HL-60 (cell line): Measurements from ENCODE around the gene BPIFB2.

Source experiments
- DNase-seq, 2 experiments: peaks; one replicate each; pipeline ENCODE4 v3.0.0-alpha.2; 2010 to 2020; ENCODE audit warnings: low read depth in 1 of 2, low spot score in 1 of 2
- H3K27ac ChIP-seq: fragments of 250-450 bp; sonication (Bioruptor Pico); replicated peaks from 2 replicates; pipeline ENCODE4 v1.5.1; 2020; ENCODE audit warnings: mild to moderate bottlenecking, moderate library complexity
- H3K27me3 ChIP-seq: fragments of 250-450 bp; sonication (Bioruptor Pico); 2 replicates; pipeline ENCODE4 v1.5.1; 2021; ENCODE audit warnings: mild to moderate bottlenecking, moderate library complexity; ENCODE audit not compliant: insufficient read depth, poor library complexity, severe bottlenecking
- H3K4me3 ChIP-seq: replicated peaks from 2 replicates; pipeline ENCODE4 v1.5.1; 2011; ENCODE audit warnings: mild to moderate bottlenecking, control low read depth, low read length; ENCODE audit not compliant: insufficient read depth
- GABPA ChIP-seq: IDR thresholded peaks from 2 replicates; pipeline ENCODE4 v1.6.1; 2012; ENCODE audit warnings: low read depth
- POLR2AphosphoS5 ChIP-seq: IDR thresholded peaks from 2 replicates; pipeline ENCODE4 v1.6.1; 2012; ENCODE audit warnings: low read depth
- SPI1 ChIP-seq: IDR thresholded peaks from 2 replicates; pipeline ENCODE4 v1.6.1; 2012; ENCODE audit warnings: low read depth, mild to moderate bottlenecking, borderline replicate concordance
- TF ChIP-seq, protein P1 (sequence below): IDR thresholded peaks from 2 replicates; pipeline ENCODE4 v1.6.1; 2012; ENCODE audit warnings: low read depth; ENCODE audit not compliant: insufficient replicate concordance
- TF ChIP-seq, protein P2 (sequence below): IDR thresholded peaks from one replicate; pipeline ENCODE4 v1.5.1; 2011; ENCODE audit warnings: low read length, control low read depth, inconsistent platforms; ENCODE audit not compliant: insufficient read depth

The BPIFB2 gene

DNA sequence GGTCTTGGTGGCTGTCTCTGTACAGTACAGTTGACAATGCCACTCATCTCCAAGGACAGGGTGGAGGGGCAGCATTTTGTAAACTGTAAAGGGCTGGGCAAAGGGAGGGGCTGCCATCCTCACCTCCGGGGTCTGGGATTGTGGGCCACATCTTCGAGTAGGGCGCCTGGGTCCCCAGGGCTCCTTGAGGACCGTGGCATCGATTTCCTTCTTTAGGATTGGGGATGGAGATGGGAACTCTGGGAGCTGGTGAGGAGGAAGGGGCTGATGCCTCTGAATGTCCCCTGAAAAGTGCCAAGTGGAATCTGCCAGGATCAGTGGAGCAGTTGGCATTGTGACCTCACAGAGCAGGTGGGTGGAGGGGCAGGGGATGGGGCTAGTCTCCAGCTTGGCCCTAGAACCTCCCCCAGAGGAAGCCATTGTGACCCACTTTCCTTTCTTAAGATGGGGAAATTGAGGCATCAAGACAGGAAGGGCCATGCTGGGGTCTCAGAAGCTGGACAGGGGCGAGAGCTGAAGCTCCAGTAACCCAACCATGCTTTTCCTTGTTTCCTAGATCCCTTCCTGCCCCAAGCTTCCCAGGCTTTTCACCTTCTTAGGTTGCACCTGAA, 3.3 kb upstream of the BPIFB2 start, which contains the start of gene SUN5:
TSS of gene SUN5 (minus strand) at position 293 of the 611 bp plus-strand sequence. CDS start at position 200, 93 bp downstream.
- Histone ChIP-seq H3K27ac (no peak within 1 kb of the TSS), H3K4me3 (no peak within 1 kb of the TSS), H3K27me3 (no peaks in the 10 kb centered on the region)
- no peak for DNase-seq
- TF ChIP-seq POLR2AphosphoS5 (no peak), SPI1 (no peak), GABPA (no peak)
- TF ChIP-seq, protein P1, sequence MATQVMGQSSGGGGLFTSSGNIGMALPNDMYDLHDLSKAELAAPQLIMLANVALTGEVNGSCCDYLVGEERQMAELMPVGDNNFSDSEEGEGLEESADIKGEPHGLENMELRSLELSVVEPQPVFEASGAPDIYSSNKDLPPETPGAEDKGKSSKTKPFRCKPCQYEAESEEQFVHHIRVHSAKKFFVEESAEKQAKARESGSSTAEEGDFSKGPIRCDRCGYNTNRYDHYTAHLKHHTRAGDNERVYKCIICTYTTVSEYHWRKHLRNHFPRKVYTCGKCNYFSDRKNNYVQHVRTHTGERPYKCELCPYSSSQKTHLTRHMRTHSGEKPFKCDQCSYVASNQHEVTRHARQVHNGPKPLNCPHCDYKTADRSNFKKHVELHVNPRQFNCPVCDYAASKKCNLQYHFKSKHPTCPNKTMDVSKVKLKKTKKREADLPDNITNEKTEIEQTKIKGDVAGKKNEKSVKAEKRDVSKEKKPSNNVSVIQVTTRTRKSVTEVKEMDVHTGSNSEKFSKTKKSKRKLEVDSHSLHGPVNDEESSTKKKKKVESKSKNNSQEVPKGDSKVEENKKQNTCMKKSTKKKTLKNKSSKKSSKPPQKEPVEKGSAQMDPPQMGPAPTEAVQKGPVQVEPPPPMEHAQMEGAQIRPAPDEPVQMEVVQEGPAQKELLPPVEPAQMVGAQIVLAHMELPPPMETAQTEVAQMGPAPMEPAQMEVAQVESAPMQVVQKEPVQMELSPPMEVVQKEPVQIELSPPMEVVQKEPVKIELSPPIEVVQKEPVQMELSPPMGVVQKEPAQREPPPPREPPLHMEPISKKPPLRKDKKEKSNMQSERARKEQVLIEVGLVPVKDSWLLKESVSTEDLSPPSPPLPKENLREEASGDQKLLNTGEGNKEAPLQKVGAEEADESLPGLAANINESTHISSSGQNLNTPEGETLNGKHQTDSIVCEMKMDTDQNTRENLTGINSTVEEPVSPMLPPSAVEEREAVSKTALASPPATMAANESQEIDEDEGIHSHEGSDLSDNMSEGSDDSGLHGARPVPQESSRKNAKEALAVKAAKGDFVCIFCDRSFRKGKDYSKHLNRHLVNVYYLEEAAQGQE = no peak
- TF ChIP-seq, protein P2, sequence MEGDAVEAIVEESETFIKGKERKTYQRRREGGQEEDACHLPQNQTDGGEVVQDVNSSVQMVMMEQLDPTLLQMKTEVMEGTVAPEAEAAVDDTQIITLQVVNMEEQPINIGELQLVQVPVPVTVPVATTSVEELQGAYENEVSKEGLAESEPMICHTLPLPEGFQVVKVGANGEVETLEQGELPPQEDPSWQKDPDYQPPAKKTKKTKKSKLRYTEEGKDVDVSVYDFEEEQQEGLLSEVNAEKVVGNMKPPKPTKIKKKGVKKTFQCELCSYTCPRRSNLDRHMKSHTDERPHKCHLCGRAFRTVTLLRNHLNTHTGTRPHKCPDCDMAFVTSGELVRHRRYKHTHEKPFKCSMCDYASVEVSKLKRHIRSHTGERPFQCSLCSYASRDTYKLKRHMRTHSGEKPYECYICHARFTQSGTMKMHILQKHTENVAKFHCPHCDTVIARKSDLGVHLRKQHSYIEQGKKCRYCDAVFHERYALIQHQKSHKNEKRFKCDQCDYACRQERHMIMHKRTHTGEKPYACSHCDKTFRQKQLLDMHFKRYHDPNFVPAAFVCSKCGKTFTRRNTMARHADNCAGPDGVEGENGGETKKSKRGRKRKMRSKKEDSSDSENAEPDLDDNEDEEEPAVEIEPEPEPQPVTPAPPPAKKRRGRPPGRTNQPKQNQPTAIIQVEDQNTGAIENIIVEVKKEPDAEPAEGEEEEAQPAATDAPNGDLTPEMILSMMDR = no peak

DNA sequence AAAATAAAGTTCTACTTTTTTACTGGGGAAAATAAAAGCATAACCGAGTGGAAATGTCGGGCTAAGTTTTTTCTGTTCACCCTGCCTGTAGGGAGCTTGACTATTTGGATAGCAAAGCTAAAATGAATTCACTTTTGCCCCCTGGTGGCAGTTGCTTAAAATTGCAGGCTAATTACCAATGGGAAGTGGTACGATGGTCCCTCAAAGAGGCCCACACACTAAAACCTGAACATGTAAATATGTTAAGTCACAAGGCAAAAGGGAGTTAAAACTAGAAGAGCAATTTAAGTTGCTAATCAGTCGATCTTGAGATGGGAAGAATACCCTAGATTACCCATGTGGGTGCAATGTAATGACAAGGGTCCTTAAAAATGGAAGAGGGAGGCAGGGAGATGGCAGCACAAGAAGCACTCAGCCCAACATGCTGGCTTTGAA, 2.4 kb upstream of the BPIFB2 start:
- DNase-seq = peak; percentile 31 to 59

DNA sequence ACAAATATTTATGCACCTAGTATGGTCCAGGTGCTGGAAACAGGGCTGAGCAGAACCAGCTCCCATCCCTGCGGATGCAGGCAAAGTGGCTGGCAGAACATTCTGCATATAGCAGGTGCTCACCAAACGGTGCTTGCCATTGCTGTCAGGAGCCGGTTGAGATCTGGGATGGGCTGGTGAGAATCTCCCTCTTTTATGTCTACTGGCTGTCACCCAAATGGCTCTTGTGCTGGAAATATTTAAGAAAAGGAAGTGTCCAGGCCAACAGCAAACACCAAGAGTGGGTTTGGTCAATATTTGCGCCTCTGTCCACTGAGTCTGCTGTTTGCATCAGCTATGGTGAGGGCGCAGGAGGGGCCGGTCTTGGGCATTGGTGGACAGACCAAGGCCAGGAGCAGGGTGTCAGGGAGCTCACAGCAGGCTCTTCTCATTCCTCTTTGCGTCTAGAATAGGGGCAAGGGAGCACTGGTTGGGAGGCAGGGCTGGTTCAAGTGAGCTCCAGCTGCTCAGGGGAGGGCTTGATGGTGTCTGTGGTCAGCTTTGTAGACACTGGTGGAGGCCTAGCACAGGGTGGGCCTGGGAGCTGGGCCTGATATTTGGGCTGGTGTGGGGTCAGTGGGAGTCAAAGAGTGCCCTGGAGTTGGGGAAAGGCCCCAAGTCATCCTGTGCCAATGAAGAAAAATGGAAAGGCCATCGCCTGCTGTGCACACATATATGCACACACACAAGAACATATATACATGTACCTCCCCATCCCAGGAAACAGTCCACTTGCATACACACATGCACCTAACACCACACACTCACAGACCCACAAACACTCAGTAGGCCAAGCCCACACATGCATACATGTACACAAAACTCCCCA, 1.4 kb upstream of the BPIFB2 start:
- DNase-seq = no peak
- Histone ChIP-seq H3K27me3 (no peaks in the 10 kb centered on the region), H3K4me3 (no peak overlapping the region), H3K27ac (no peak overlapping the region)
- TF ChIP-seq GABPA (no peak), POLR2AphosphoS5 (no peak), SPI1 (no peak)
- TF ChIP-seq, protein P2 = no peak
- TF ChIP-seq, protein P1 = no peak

More for the DNA sequence above, 2.4 kb upstream of the BPIFB2 start:
- Histone ChIP-seq H3K27ac (no peak overlapping the region), H3K27me3 (no peaks in the 10 kb centered on the region), H3K4me3 (no peak overlapping the region)
- TF ChIP-seq GABPA = no peak
- TF ChIP-seq, protein P1 = no peak
- TF ChIP-seq, protein P2 = peak; percentile 4
- TF ChIP-seq POLR2AphosphoS5 = no peak
- TF ChIP-seq SPI1 = peak; percentile 18; the same call in 1 of the 2 replicates
